ENCODE results near the gene C1orf232. TPM values are rescaled to one million over a fixed set of nuclear protein-coding genes. Genes with fewer than 3 reads are reported as not detected.

The C1orf232 gene
- total RNA-seq, 1 donor from 2014 or later, result not detected

GRCh38 chr1:26134466-26134865 lies 34.3 kb downstream of the C1orf232 start:
- no peak overlapping the region for H3K4me3 ChIP-seq
- no peak for ATAC-seq
- no peaks in the 10 kb centered on the region for H3K4me1 ChIP-seq
- no peak for TF ChIP-seq CTCF (IDR thresholded peaks at IDR 0.05)
- no peak overlapping the region for H3K27ac ChIP-seq
- no peaks in the 10 kb centered on the region for H3K27me3 ChIP-seq
- no peaks in the 10 kb centered on the region for H3K36me3 ChIP-seq
- H3K9me3 ChIP-seq, result no peaks in the 10 kb centered on the region
- intact Hi-C loops (cut with DNase I), result no loop called here
- DNase-seq, result no peak

- Histone ChIP-seq H3K9me3 (no peaks in the 10 kb centered on the region), H3K4me3 (no peak overlapping the region), H3K4me1 (peaks cover 4% of the 10 kb centered on the region), H3K36me3 (no peaks in the 10 kb centered on the region), H3K27me3 (no peaks in the 10 kb centered on the region), H3K27ac (no peak overlapping the region)
- TF ChIP-seq CTCF (IDR thresholded peaks at IDR 0.05), result no peak
- intact Hi-C loops (cut with DNase I), result no loop called here
- DNase-seq, result no peak
- ATAC-seq, result no peak
These were observed 36.0 kb downstream of the C1orf232 start for GRCh38 chr1:26132834-26133167.

DNA sequence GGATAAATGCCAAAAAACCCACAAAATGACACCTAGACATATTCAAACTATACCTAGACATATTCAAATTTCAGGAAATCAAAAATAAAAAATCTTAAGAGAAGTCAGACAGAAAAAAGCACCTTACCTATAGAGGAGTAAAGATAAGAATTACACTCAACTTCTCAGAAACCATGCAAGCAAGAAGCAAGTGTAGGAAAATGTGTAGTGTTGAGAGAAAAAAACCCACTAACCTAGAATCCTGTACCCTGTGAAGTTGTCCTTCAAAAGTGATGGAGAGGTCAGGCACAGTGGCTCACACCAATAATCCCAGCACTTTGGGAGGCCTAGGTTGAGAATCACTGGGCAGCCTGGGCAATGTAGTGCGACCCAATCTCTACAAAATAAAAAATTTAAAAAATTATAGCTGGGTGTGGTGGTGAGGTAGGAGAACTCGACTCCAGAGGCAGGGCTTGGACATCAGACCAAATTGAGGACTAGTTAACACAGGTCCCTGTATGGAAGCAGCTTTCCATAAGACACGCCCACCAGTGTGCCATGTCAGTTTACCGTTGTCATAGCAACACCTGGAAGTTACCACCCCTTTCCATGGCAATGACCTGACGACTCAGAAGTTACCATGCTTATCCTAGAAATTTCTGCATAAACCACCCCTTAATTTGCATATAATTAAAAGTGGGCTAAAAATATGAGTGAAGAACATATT lies 36.5 kb downstream of the C1orf232 start:
- Histone ChIP-seq H3K27ac (no peak overlapping the region), H3K9me3 (no peaks in the 10 kb centered on the region), H3K27me3 (no peaks in the 10 kb centered on the region), H3K36me3 (no peaks in the 10 kb centered on the region), H3K4me1 (peaks cover 8% of the 10 kb centered on the region), H3K4me3 (no peak overlapping the region)
- intact Hi-C loops (cut with DNase I), result no loop called here
- TF ChIP-seq CTCF (IDR thresholded peaks at IDR 0.05), result no peak
- ATAC-seq, result no peak
- no peak for DNase-seq

GRCh38 chr1:26130695-26131094 lies 38.1 kb downstream of the C1orf232 start:
- TF ChIP-seq CTCF (IDR thresholded peaks at IDR 0.05), result no peak
- Histone ChIP-seq H3K27ac (no peak overlapping the region), H3K4me3 (no peak overlapping the region), H3K27me3 (no peaks in the 10 kb centered on the region), H3K4me1 (peaks cover 24% of the 10 kb centered on the region), H3K36me3 (no peaks in the 10 kb centered on the region), H3K9me3 (no peaks in the 10 kb centered on the region)
- no peak for ATAC-seq
- intact Hi-C loops (cut with DNase I), result no loop called here
- DNase-seq, result no peak

- Histone ChIP-seq H3K4me3 (no peak overlapping the region), H3K9me3 (no peaks in the 10 kb centered on the region), H3K36me3 (no peaks in the 10 kb centered on the region), H3K27ac (no peak overlapping the region), H3K27me3 (no peaks in the 10 kb centered on the region), H3K4me1 (peaks cover 32% of the 10 kb centered on the region)
- no peak for DNase-seq
- intact Hi-C loops (cut with DNase I), result no loop called here
- ATAC-seq, result no peak
- TF ChIP-seq CTCF (IDR thresholded peaks at IDR 0.05), result no peak
These were observed 39.0 kb downstream of the C1orf232 start for GRCh38 chr1:26129778-26130177.
